GM23338 (cell line): ENCODE data around the gene TRPC4.

Source experiments
- CREB1 ChIP-seq: fragments of 250-450 bp; sonication (Bioruptor Pico); IDR thresholded peaks from 2 replicates; pipeline ENCODE4 v1.5.0; 2020; ENCODE audit warnings: low read depth, mild to moderate bottlenecking, moderate library complexity
- ETS1 ChIP-seq: IDR thresholded peaks from 2 replicates; pipeline ENCODE4 v1.6.1; 2016; ENCODE audit warnings: antibody characterized with exemption
- EZH2 ChIP-seq: fragments of 200-600 bp; sonication (generic); IDR thresholded peaks from one replicate; pipeline ENCODE4 v1.8.0; 2017; ENCODE audit warnings: antibody characterized with exemption, mild to moderate bottlenecking, low read depth; ENCODE audit not compliant: unreplicated experiment
- EZH2phosphoT487 ChIP-seq: fragments of 200-600 bp; sonication (generic); IDR thresholded peaks from one replicate; pipeline ENCODE4 v1.8.1; 2018; ENCODE audit warnings: antibody characterized with exemption; ENCODE audit not compliant: unreplicated experiment
- JUNB ChIP-seq: IDR thresholded peaks from one replicate; pipeline ENCODE4 v1.6.1; 2016; ENCODE audit warnings: antibody characterized with exemption; ENCODE audit not compliant: unreplicated experiment
- NANOG ChIP-seq: IDR thresholded peaks from 2 replicates; pipeline ENCODE4 v1.6.1; 2016; ENCODE audit warnings: antibody characterized with exemption, borderline replicate concordance
- POLR2AphosphoS5 ChIP-seq: IDR thresholded peaks from 2 replicates; pipeline ENCODE4 v1.6.1; 2016; ENCODE audit warnings: antibody characterized with exemption, low read depth
- REST ChIP-seq: IDR thresholded peaks from one replicate; pipeline ENCODE4 v1.6.1; 2018; ENCODE audit warnings: antibody characterized with exemption; ENCODE audit not compliant: unreplicated experiment
- STAT1 ChIP-seq: IDR thresholded peaks from one replicate; pipeline ENCODE4 v1.6.1; 2016; ENCODE audit warnings: antibody characterized with exemption; ENCODE audit not compliant: unreplicated experiment
- ZNF114 ChIP-seq: fragments of 250-450 bp; sonication (Bioruptor Pico); IDR thresholded peaks from 2 replicates; pipeline ENCODE4 v1.5.0; 2020; ENCODE audit warnings: mild to moderate bottlenecking, moderate library complexity
- ZNF331 ChIP-seq: fragments of 250-450 bp; sonication (Bioruptor Pico); IDR thresholded peaks from 2 replicates; pipeline ENCODE4 v1.5.0; 2020; ENCODE audit warnings: low read depth, mild to moderate bottlenecking, moderate library complexity
- ZNF462 ChIP-seq: fragments of 250-450 bp; sonication (Bioruptor Pico); IDR thresholded peaks from 2 replicates; pipeline ENCODE4 v1.5.0; 2020; ENCODE audit warnings: mild to moderate bottlenecking, moderate library complexity
- TF ChIP-seq, protein P1 (sequence below), 2 experiments: fragments of 200-600 bp in 1 of 2; sonication (generic) in 1 of 2; conservative IDR thresholded peaks; 2 replicates each; pipeline versions ENCODE4 v1.5.1 to v1.6.1; 2016 to 2017; ENCODE audit warnings: antibody characterized with exemption in 2 of 2, low read depth in 2 of 2, mild to moderate bottlenecking in 2 of 2, moderate library complexity in 1 of 2

GRCh38 chr13:37645181-37645740, 224.3 kb downstream of the TRPC4 start:
- no peak for TF ChIP-seq EZH2phosphoT487
- TF ChIP-seq, protein P1, sequence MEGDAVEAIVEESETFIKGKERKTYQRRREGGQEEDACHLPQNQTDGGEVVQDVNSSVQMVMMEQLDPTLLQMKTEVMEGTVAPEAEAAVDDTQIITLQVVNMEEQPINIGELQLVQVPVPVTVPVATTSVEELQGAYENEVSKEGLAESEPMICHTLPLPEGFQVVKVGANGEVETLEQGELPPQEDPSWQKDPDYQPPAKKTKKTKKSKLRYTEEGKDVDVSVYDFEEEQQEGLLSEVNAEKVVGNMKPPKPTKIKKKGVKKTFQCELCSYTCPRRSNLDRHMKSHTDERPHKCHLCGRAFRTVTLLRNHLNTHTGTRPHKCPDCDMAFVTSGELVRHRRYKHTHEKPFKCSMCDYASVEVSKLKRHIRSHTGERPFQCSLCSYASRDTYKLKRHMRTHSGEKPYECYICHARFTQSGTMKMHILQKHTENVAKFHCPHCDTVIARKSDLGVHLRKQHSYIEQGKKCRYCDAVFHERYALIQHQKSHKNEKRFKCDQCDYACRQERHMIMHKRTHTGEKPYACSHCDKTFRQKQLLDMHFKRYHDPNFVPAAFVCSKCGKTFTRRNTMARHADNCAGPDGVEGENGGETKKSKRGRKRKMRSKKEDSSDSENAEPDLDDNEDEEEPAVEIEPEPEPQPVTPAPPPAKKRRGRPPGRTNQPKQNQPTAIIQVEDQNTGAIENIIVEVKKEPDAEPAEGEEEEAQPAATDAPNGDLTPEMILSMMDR (conservative IDR thresholded peaks at IDR 0.05; ENCODE audit: low read depth in 2 of 2), result no peak
- TF ChIP-seq ZNF331 (CRISPR knock-in tag), result no peak
- TF ChIP-seq EZH2, result no peak
- no peak for TF ChIP-seq POLR2AphosphoS5
- no peak for TF ChIP-seq REST
- TF ChIP-seq ETS1, result no peak
- no peak for TF ChIP-seq JUNB
- no peak for TF ChIP-seq CREB1 (CRISPR knock-in tag)
- TF ChIP-seq ZNF114 (CRISPR knock-in tag), result no peak
- no peak for TF ChIP-seq ZNF462
- TF ChIP-seq NANOG, result no peak
- no peak for TF ChIP-seq STAT1
